Mucosa of descending colon (tissue), 3 donors: ENCODE results near the gene PVALB. TPM values are rescaled to one million over a fixed set of nuclear protein-coding genes. Genes with fewer than 3 reads are reported as not detected.

Source experiments
- ATAC-seq: fragments of 200-7000 bp; cut with Tn5 transposase; one replicate; pipeline ENCODE4 v1.9.1; 2020; ENCODE audit warnings: mild to moderate bottlenecking, moderate library complexity
- DNase-seq, 3 donors: peaks; one replicate each; pipeline ENCODE4 v3.0.0-alpha.2; 2020
- H3K36me3 ChIP-seq: fragments of 200-600 bp; one replicate; pipeline ENCODE4 v1.8.0; 2021; ENCODE audit warnings: low read depth, mild to moderate bottlenecking
- H3K4me1 ChIP-seq: fragments of 200-600 bp; one replicate; pipeline ENCODE4 v1.8.0; 2021; ENCODE audit warnings: low read depth, mild to moderate bottlenecking
- H3K4me3 ChIP-seq: fragments of 200-600 bp; one replicate; pipeline ENCODE4 v1.8.0; 2021; ENCODE audit warnings: mild to moderate bottlenecking
- H3K9me3 ChIP-seq: fragments of 200-600 bp; one replicate; pipeline ENCODE4 v1.8.0; 2021; ENCODE audit warnings: mild to moderate bottlenecking
- intact Hi-C, 2 donors: fragments of 100-400 bp; cut with DNase I in 1 of 2; cut with micrococcal nuclease in 1 of 2; formaldehyde crosslinking; loops; one replicate each; pipeline versions ENCODE4 v1.11.0 to v1.11.1; 2022; cut with DNase I, micrococcal nuclease
- total RNA-seq, 3 donors: library from RNA; stranded (reverse); fragmentation: NEBNext Ultra II Directional in 2 of 3; extraction: Animal tissue kit (Norgen Biotek cat#: 25700) in 2 of 3; gene quantifications; one replicate each; pipeline versions ENCODE4 v1.2.1 to v1.2.4, GENCODE V29; 2021 to 2023
- TF ChIP-seq, protein P1 (sequence below): fragments of 200-600 bp; IDR thresholded peaks from one replicate; pipeline ENCODE4 v1.8.0; 2022; ENCODE audit warnings: antibody characterized with exemption, mild to moderate bottlenecking
- donor health status: DM: no; HTN: no; CAD: no; lungs with moderate emphysema.
- donor health status: DM: no; HTN: no; CAD: no.
- donor health status: DM: no; HTN: yes; CAD: no.

PVALB gene
- total RNA-seq, 3 donors from 2014 or later: not detected

DNA sequence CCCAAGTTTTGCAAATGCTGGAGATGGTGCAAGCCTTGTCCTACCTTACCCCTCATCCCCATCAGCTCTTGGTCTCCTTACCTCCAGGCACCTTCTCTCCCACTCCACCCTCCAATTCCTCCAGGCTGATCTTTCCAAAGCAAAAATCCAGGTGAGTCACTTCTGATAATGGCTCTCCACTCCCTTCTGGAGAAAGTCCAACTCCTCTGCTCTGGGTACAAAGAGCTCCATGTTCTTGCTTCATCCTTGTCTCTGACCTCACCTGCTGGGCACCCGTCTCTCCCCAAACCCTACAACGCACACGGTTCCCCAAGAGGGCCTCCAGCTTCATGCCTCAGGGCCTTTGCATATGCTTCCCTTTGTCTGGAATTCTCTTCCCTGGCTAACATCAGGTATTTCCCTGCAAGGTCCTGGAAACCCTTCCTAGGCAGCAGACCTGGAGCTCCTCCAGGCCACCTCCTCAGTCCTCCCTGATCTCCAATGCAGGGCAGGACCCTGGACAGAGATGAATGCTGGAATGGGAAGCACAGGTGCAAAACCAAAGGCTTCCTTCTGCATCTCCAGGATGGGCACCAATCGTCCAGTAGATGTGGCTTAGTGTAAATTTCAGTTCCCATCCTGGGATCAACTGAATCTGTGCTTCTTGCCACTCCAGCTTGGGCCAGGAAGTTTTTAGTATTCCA, 63.6 kb downstream of the PVALB start:
- Histone ChIP-seq H3K4me3 (no peak overlapping the region), H3K9me3 (no peaks in the 10 kb centered on the region), H3K4me1 (no peaks in the 10 kb centered on the region), H3K36me3 (no peaks in the 10 kb centered on the region)
- DNase-seq (no peak), ATAC-seq (peak; percentile 85)
- TF ChIP-seq, protein P1, sequence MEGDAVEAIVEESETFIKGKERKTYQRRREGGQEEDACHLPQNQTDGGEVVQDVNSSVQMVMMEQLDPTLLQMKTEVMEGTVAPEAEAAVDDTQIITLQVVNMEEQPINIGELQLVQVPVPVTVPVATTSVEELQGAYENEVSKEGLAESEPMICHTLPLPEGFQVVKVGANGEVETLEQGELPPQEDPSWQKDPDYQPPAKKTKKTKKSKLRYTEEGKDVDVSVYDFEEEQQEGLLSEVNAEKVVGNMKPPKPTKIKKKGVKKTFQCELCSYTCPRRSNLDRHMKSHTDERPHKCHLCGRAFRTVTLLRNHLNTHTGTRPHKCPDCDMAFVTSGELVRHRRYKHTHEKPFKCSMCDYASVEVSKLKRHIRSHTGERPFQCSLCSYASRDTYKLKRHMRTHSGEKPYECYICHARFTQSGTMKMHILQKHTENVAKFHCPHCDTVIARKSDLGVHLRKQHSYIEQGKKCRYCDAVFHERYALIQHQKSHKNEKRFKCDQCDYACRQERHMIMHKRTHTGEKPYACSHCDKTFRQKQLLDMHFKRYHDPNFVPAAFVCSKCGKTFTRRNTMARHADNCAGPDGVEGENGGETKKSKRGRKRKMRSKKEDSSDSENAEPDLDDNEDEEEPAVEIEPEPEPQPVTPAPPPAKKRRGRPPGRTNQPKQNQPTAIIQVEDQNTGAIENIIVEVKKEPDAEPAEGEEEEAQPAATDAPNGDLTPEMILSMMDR: no peak
- intact Hi-C loops: no loop called here

Other genes starting within 250 kb of the PVALB start
- not detected for gene CACNG2, start 113.3 kb downstream of the PVALB start, total RNA-seq
- gene IFT27, start 40.9 kb downstream of the PVALB start, total RNA-seq: 10 to 100 TPM; 29.0 to 37.2 (median 29.7) TPM
- gene NCF4, start 44.0 kb upstream of the PVALB start, total RNA-seq: 10 to 100 TPM in 2 of 3 donors, 1 to 10 TPM in 1; 6.3 to 15.2 (median 14.8) TPM
- gene CSF2RB, start 96.6 kb upstream of the PVALB start, total RNA-seq: 1 to 10 TPM; 4.1 to 8.1 (median 5.3) TPM
- 100 to 1,000 TPM; 170 to 494 (median 337) TPM for gene TST, start 202.4 kb upstream of the PVALB start, total RNA-seq
- 100 to 1,000 TPM; 135 to 224 (median 186) TPM for gene MPST, start 202.7 kb upstream of the PVALB start, total RNA-seq
- 10 to 100 TPM; 24.9 to 40.1 (median 31.3) TPM for gene KCTD17, start 234.7 kb upstream of the PVALB start, total RNA-seq